Astrocyte of the spinal cord (primary cell): Measurements from ENCODE around the gene DPM2.

Experiments
- DNase-seq: peaks from one replicate; pipeline ENCODE4 v3.0.0; 2011; ENCODE audit warnings: low read depth, low spot score
- H3K4me3 ChIP-seq: 2 replicates; pipeline ENCODE4 v1.5.1; 2011; ENCODE audit warnings: low read depth, mild to moderate bottlenecking, low read length, moderate library complexity
- in situ Hi-C: cut with HindIII; loops from 2 replicates; pipeline ENCODE4 v1.10.0; 2017; ENCODE audit warnings: low sequenced_read_pairs
- TF ChIP-seq, protein P1 (sequence below): IDR thresholded peaks from 2 replicates; pipeline ENCODE4 v1.5.1; 2012; ENCODE audit warnings: low read depth, mild to moderate bottlenecking, low read length, inconsistent platforms

Gene DPM2

DNA sequence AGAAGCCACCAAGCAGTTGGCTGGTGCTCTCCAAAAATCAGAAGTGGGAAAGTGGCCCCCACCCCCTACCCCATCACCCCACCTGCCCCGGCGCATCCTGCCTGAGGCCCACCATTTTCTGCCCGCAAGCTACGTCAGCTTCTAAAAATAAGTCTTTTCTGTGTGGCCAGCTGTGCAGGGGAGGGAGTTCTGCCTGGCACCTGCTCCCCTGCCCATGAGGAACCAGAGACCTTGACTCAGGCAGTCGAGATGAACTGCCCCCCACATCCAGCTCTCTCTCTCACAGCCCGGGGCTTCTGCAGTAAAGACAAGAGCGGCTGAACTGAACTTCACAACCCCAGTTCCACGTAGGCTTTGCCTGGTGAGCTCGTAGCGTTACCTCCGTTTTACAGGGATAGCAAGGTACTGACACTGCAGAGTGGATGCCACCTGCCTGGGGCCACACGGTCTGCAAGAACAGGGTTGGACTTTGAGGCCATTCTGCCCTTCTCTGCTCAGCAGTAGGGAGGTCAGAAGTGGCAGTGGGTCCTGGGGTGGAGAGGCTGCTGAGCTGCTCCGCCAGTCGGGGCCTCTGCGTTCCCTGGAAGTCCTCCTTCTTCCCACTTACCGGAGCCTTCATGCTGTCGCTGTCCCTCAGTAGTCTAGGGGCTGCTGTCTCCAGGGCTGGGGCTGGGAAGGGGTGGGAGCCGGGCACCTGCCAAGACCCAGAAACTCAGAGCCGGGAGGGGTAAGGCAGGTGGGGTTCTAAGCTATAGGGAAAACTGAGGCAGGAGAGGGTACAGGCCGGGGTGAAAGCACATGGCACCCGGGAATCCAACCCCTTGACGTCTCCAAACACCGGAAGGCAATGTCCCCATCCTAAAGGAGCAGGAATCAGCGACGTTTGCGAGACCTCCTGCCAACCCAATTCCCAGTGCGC, 21.6 kb downstream of the DPM2 start:
- in situ Hi-C loops, result no loop called here
- H3K4me3 ChIP-seq, result peak overlapping the region; percentile 57
- TF ChIP-seq, protein P1, sequence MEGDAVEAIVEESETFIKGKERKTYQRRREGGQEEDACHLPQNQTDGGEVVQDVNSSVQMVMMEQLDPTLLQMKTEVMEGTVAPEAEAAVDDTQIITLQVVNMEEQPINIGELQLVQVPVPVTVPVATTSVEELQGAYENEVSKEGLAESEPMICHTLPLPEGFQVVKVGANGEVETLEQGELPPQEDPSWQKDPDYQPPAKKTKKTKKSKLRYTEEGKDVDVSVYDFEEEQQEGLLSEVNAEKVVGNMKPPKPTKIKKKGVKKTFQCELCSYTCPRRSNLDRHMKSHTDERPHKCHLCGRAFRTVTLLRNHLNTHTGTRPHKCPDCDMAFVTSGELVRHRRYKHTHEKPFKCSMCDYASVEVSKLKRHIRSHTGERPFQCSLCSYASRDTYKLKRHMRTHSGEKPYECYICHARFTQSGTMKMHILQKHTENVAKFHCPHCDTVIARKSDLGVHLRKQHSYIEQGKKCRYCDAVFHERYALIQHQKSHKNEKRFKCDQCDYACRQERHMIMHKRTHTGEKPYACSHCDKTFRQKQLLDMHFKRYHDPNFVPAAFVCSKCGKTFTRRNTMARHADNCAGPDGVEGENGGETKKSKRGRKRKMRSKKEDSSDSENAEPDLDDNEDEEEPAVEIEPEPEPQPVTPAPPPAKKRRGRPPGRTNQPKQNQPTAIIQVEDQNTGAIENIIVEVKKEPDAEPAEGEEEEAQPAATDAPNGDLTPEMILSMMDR, result no peak
- no peak for DNase-seq

DNA sequence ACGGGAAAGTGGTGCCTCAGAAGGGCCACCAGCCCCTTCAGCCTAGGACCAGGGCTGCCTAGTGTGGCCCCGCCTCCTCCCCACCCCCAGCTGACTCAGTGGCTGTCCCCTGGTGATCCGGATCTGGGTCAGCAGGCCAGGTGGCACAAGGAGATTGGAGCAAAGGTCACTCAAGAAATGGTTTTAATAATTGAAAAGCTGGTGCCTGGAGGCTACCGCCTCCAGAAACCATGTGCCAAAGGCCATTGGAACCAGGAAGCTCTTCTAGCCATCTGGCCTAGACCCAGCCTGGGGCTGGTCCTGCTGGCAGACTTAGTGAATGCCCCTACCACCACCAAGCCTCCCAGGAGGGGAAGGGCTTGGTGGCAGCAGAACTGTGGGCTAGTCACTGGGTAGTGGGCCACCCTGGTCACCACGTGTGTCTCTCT, 22.3 kb downstream of the DPM2 start:
- TF ChIP-seq, protein P1, result no peak

DNA sequence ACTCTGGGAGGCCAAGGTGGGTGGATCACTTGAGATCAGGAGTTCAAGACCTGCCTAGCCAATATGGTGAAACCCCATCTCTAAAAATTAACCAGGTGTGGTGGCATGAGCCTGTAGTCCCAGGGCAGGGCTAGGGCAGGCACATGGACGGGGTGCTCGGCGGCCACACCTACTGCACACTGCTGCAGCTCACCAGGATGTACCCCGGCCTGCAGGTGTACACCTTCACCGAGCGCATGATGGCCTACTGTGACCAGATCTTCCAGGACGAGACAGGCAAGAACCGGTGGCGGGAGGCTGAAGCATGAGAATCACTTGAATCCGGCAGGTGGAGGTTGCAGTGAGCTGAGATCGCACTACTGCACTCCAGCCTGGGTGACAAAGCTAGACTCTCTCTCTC, 24.0 kb downstream of the DPM2 start:
- no peak for DNase-seq
- H3K4me3 ChIP-seq, result no peak overlapping the region
- TF ChIP-seq, protein P1, result no peak
- in situ Hi-C loops, result no loop called here

More for the DNA sequence above, 22.3 kb downstream of the DPM2 start:
- no peak overlapping the region for H3K4me3 ChIP-seq
- in situ Hi-C loops, result no loop called here
- no peak for DNase-seq

DNA sequence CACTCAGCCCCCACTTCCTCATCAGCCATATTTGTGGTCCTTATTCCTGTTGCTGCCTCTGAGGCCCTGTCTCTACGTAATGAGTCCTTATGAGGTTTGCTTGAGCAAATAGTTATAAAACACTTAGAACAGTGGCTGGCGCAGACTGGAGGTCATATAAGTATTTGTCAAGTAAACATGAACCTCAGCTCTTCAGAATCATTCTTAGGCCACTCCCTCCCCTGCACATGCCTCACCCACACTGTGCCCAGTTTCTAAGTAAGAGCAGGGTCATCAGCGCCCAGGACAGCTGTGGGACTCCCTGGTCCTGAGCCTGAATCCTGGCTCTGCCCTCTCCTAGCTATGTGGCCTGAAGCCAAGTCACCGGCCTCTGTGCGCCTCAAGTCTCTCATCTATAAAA, 24.8 kb downstream of the DPM2 start:
- in situ Hi-C loops, result no loop called here
- H3K4me3 ChIP-seq, result no peak overlapping the region
- TF ChIP-seq, protein P1, result no peak
- no peak for DNase-seq

DNA sequence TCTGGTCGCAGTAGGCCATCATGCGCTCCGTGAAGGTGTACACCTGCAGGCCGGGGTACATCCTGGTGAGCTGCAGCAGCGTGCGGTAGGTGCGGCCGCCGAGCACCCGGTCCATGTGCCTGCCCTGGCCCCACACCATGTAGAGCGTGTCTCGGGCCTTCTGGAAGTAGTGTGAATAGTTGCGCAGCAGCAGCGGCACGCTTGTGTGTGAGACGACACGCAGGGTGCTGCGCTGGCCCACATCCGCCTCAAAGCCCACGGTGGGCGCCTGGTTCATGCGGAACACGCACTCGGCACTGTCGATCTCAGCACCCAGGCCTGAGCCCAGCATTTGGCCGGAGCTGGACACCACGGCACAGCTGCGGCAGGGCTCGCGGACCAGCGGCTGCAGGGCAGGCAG, 25.4 kb downstream of the DPM2 start:
- DNase-seq, result no peak
- TF ChIP-seq, protein P1, result no peak
- in situ Hi-C loops, result no loop called here
- no peak overlapping the region for H3K4me3 ChIP-seq

DNA sequence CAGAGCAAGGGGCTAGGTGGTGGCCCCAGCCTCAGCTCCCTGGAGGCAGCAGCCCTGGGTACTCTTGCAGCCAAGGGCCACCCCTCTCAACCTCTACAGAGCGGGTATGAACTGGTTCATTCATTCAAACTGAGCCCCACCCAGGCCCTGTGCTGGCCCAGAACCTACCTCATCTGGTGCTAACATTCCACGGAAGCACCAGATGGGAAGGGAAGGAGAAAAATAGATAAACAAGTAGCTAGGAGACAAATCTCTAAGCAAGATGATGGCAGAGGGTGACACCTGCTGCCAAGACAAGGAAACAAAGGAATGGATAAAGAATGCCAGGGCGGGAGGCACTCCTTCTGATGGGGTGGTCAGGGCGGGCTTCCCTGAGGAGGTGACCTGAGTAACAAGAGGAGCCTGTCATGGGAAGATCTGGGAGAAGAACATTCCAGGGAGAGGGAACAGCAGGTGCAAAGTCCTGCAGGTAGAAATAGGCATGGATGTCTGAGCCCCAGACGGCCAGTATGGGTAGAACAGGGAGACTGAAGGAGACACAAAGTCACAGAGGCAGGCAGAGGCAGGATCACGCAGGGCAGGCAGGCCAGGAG, 26.9 kb downstream of the DPM2 start:
- TF ChIP-seq, protein P1, result no peak
- in situ Hi-C loops, result no loop called here
- no peak overlapping the region for H3K4me3 ChIP-seq
- DNase-seq, result peak; percentile 38
